ENCODE results near the gene DLGAP5.

Gene DLGAP5, protein sequence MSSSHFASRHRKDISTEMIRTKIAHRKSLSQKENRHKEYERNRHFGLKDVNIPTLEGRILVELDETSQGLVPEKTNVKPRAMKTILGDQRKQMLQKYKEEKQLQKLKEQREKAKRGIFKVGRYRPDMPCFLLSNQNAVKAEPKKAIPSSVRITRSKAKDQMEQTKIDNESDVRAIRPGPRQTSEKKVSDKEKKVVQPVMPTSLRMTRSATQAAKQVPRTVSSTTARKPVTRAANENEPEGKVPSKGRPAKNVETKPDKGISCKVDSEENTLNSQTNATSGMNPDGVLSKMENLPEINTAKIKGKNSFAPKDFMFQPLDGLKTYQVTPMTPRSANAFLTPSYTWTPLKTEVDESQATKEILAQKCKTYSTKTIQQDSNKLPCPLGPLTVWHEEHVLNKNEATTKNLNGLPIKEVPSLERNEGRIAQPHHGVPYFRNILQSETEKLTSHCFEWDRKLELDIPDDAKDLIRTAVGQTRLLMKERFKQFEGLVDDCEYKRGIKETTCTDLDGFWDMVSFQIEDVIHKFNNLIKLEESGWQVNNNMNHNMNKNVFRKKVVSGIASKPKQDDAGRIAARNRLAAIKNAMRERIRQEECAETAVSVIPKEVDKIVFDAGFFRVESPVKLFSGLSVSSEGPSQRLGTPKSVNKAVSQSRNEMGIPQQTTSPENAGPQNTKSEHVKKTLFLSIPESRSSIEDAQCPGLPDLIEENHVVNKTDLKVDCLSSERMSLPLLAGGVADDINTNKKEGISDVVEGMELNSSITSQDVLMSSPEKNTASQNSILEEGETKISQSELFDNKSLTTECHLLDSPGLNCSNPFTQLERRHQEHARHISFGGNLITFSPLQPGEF

DNA sequence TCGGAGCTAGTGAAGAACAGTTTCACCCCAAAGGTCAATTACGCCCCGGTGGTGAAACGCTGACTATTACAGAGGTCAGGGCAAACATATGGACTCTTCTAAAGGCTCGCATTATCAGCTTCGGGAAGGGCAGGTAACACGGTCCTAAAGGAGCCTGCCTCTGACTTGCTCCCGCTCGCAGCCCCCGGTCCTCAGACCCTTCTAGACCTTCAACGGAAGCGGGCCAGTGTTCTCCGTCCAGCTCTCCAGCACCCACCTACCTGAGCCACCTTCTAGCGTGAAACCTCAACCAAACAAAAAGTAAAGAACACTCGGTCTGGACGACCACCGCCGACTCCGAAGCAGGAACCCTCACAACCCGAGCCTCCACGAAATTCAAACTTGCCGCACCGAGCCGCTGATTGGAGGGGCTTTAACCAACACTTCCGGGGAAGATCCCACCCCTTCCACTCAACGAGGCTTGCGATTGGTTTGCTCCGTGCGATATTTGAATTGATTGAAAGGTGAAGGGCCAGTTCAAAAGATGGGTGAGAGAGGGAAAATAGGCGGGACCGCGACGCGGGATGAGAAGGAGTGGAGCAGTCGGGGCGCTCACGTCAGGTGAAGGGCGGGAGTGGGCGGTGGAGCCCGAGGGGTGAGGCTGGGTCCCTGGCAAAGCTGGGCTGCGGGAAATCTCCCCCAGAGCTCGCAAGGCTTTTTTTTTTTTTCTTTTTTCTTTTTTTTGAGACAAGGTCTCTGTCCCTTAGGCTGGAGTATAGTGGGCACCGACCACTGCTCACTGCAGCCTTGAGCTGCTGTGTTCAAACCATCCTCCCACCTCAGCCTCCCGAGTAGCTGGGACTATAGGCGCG lies at the start of gene DLGAP5:
Gene DLGAP5, minus strand, starts transcription at position 383 of the 851 bp plus-strand sequence. CDS start 2,406 bp downstream, outside the sequence.
- peak within 1 kb of the TSS; percentile 52 for H3K4me3 ChIP-seq (replicated peaks; ENCODE audit: low read depth, low read length)
- TF ChIP-seq, protein P1, sequence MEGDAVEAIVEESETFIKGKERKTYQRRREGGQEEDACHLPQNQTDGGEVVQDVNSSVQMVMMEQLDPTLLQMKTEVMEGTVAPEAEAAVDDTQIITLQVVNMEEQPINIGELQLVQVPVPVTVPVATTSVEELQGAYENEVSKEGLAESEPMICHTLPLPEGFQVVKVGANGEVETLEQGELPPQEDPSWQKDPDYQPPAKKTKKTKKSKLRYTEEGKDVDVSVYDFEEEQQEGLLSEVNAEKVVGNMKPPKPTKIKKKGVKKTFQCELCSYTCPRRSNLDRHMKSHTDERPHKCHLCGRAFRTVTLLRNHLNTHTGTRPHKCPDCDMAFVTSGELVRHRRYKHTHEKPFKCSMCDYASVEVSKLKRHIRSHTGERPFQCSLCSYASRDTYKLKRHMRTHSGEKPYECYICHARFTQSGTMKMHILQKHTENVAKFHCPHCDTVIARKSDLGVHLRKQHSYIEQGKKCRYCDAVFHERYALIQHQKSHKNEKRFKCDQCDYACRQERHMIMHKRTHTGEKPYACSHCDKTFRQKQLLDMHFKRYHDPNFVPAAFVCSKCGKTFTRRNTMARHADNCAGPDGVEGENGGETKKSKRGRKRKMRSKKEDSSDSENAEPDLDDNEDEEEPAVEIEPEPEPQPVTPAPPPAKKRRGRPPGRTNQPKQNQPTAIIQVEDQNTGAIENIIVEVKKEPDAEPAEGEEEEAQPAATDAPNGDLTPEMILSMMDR (IDR thresholded peaks at IDR 0.05; ENCODE audit: low read depth, low read length, missing control alignments), result no peak

DNA sequence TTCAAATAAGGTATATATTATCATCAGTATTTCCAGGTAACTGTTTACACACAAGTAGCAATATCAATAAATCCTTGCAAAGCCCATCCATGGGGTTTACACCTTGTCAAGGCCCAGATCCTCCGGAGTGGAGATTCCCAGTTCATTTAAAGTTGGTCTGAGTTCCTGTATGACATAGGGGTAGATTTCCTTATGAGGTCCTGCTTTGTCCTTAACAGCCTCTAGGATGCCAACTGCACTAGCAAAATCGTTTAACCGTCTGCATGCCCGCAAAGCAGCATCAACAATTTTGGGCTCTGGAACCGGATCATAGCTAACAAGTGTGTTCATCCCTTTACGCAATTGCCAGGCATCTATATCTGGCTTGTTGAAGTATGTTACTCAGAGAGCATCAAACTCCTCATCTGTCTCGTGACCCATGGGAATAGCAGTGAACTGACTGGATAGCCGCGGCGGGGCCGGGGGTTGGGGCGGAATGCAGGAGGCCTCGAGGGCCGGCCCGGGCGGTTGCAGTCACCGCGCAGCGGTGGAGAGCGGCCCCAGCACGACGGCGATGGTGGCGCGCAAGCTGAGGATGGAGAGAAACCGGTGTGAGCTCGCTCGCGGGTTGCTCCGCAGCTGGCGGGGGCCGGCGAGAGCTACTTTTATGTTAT lies 49.3 kb upstream of the DLGAP5 start:
- TF ChIP-seq, protein P1 (IDR thresholded peaks at IDR 0.05; ENCODE audit: low read depth, low read length, missing control alignments), result no peak
- no peak for DNase-seq (ENCODE audit: extremely low read depth, low read depth)
- H3K4me3 ChIP-seq (replicated peaks; ENCODE audit: low read depth, low read length), result no peak overlapping the region

More for the DNA sequence above, at the start of gene DLGAP5:
- peak; percentile 91 for DNase-seq (ENCODE audit: extremely low read depth, low read depth)

DNA sequence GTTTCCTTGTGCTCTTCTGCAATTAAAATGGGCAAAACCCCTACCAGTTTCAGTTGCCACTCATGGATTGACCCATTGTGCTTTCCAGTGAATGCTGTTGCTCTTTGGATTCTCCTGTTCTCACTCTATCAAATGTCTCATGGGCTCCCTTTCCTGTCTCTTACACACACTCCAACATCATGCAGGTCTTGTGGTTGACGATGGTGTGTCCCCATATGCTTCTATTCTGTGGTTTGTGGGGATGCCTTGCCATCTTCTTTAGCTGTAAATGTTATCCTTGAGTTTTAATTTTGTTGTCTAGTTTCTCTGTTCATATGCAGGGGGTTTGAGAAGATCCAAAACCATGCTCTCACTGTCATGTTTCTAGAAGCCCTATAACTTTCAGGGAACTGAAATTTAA lies 47.9 kb upstream of the DLGAP5 start:
- TF ChIP-seq, protein P1 (IDR thresholded peaks at IDR 0.05; ENCODE audit: low read depth, low read length, missing control alignments), result no peak
- DNase-seq (ENCODE audit: extremely low read depth, low read depth), result no peak
- H3K4me3 ChIP-seq (replicated peaks; ENCODE audit: low read depth, low read length), result no peak overlapping the region

DNA sequence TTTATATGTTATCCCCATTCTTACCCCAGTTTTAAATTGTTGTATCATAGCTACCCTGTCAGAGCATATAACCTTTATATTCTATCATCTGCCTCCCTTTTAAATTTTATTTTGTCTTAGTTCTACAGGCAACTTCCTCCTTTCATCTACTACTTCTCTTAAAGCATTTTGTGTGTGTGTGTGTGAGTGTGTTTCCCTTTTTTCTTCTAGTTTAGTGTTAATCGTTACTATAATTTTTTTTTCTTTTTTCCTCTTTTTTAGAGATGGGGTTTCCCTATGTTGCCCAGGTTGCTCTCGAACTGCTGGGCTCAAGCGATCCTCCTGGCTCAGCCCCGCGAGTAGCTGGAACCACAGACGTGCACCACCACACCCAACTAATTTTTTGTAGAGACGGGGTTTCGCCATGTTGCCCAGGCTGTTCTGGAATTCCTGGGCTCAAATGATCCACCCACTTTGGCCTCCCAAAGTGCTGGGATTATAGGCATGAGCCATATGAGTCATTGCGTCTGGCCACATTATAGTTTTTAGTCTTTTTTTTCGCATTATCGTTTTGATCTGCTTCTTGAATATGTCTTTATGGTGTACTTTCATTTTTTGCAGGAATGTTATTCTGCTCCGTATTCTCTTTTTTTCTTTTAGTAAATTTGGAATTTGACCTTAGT lies 46.8 kb upstream of the DLGAP5 start:
- TF ChIP-seq, protein P1 (IDR thresholded peaks at IDR 0.05; ENCODE audit: low read depth, low read length, missing control alignments), result no peak
- H3K4me3 ChIP-seq (replicated peaks; ENCODE audit: low read depth, low read length), result no peak overlapping the region
- DNase-seq (ENCODE audit: extremely low read depth, low read depth), result no peak

DNA sequence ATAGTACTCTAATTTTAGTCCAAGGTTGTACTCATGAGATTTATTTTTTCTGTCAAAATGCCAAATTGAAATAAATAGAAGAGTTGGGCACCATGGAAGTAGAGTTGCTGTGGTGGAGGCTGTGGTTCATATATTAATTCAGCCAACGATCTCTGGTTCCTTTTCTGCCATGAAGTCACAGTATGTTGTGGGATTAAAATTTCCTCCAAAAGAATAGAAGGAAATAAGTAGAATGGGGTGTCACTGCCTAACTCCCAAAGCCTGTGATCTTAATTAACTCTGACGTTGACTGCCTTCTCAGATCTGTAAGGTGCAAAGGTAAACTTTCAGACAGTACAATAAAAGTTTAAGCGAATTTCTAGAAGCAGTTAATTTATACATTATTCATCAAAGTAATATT lies 42.2 kb upstream of the DLGAP5 start:
- DNase-seq (ENCODE audit: extremely low read depth, low read depth), result no peak
- TF ChIP-seq, protein P1 (IDR thresholded peaks at IDR 0.05; ENCODE audit: low read depth, low read length, missing control alignments), result no peak
- H3K4me3 ChIP-seq (replicated peaks; ENCODE audit: low read depth, low read length), result no peak overlapping the region
